B cell (primary cell): ENCODE results near the gene GSX2. TPM values are rescaled to one million over a fixed set of nuclear protein-coding genes. Genes with fewer than 3 reads are reported as not detected.

Source experiments
- ATAC-seq: fragments of 200-7000 bp; cut with Tn5 transposase; one replicate; pipeline ENCODE4 v1.10.0; 2021; ENCODE audit warnings: low read depth, mild to moderate bottlenecking, moderate number of reproducible peaks, moderate library complexity
- CTCF ChIA-PET: fragments of 350-600 bp; sonication (Branson Sonifier 250); formaldehyde crosslinking; loops from one replicate; lab custom pipeline; 2021; ENCODE audit warnings: antibody characterized with exemption, inconsistent platforms; lab: Charles Lee
- POLR2A ChIA-PET: fragments of 350-600 bp; sonication (Branson Sonifier 250); formaldehyde crosslinking; loops from one replicate; lab custom pipeline; 2021; ENCODE audit warnings: antibody characterized with exemption; lab: Charles Lee
- DNase-seq: peaks from one replicate; pipeline ENCODE4 v3.0.0; 2013
- H2AFZ ChIP-seq: 2 replicates; pipeline ENCODE4 v1.6.1; 2012; ENCODE audit warnings: mild to moderate bottlenecking, low read depth, low read length; ENCODE audit not compliant: insufficient read depth, poor library complexity, severe bottlenecking
- H3K27ac ChIP-seq, 2 donors: 1 replicate in 1 of 2; 2 replicates in 1 of 2; pipeline ENCODE4 v1.5.1; 2012 to 2013; ENCODE audit warnings: low read length in 2 of 2, mild to moderate bottlenecking in 2 of 2, moderate library complexity in 1 of 2
- H3K27me3 ChIP-seq, 4 experiments: fragments of 200-600 bp in 1 of 4; sonication (generic) in 1 of 4; replicated peaks in 1 of 4; 1 replicate in 2 of 4; 2 replicates in 2 of 4; pipeline versions ENCODE4 v1.6.1 to v1.7.0; 2013 to 2016; ENCODE audit warnings: low read length in 3 of 4, mild to moderate bottlenecking in 2 of 4, mixed read lengths in 1 of 4, moderate library complexity in 1 of 4; ENCODE audit not compliant: insufficient read depth in 4 of 4, control insufficient read depth in 3 of 4; ENCODE audit errors: control extremely low read depth in 1 of 4
- H3K36me3 ChIP-seq, 2 experiments: replicated peaks in 1 of 2; 1 replicate in 1 of 2; 2 replicates in 1 of 2; pipeline versions ENCODE4 v1.6.1 to v1.7.1; 2013; ENCODE audit warnings: low read length in 1 of 2; ENCODE audit not compliant: insufficient read depth in 2 of 2, control insufficient read depth in 1 of 2; ENCODE audit errors: control extremely low read depth in 1 of 2, extremely low read depth in 1 of 2
- H3K4me1 ChIP-seq, 2 donors: fragments of 200-600 bp in 1 of 2; sonication (generic) in 1 of 2; 1 replicate in 1 of 2; 2 replicates in 1 of 2; pipeline versions ENCODE4 v1.5.1 to v1.6.1; 2013 to 2017; ENCODE audit warnings: low read length in 2 of 2; ENCODE audit not compliant: control insufficient read depth in 2 of 2, insufficient read depth in 2 of 2
- H3K4me2 ChIP-seq: replicated peaks from 2 replicates; pipeline ENCODE3; 2012; ENCODE audit warnings: mild to moderate bottlenecking, low read depth, low read length; ENCODE audit not compliant: poor library complexity, severe bottlenecking
- H3K4me3 ChIP-seq, 5 experiments: fragments of 200-600 bp in 1 of 5; sonication (generic) in 1 of 5; 1 replicate in 3 of 5; 2 replicates in 2 of 5; pipeline versions ENCODE4 v1.5.1 to v1.7.0; 2011 to 2016; ENCODE audit warnings: low read length in 4 of 5, mild to moderate bottlenecking in 4 of 5, low read depth in 2 of 5, control low read depth in 1 of 5, moderate library complexity in 1 of 5; ENCODE audit not compliant: insufficient read depth in 1 of 5; ENCODE audit errors: control extremely low read depth in 1 of 5, extremely low read depth in 1 of 5
- H3K79me2 ChIP-seq: fragments of 200-600 bp; sonication (generic); one replicate; pipeline ENCODE4 v1.6.0; 2016; ENCODE audit warnings: low read length; ENCODE audit not compliant: control insufficient read depth, insufficient read depth
- H3K9ac ChIP-seq: fragments of 200-600 bp; sonication (generic); 2 replicates; pipeline ENCODE4 v1.6.1; 2017; ENCODE audit warnings: mild to moderate bottlenecking, low read length, moderate library complexity
- H3K9me3 ChIP-seq, 3 donors: one replicate each; pipeline versions ENCODE4 v1.6.1 to v1.7.1; 2013; ENCODE audit warnings: low read length in 2 of 3; ENCODE audit not compliant: control insufficient read depth in 2 of 3, insufficient read depth in 1 of 3; ENCODE audit errors: control extremely low read depth in 1 of 3
- H4K20me1 ChIP-seq: 2 replicates; pipeline ENCODE4 v1.6.0; 2012; ENCODE audit warnings: mild to moderate bottlenecking, low read length; ENCODE audit not compliant: insufficient read depth, control insufficient read depth, poor library complexity, severe bottlenecking
- H3K27ac Mint-ChIP-seq: one replicate; pipeline ENCODE4 v1.8.0; 2021; ENCODE audit warnings: mixed read lengths
- H3K27me3 Mint-ChIP-seq: one replicate; pipeline ENCODE4 v1.8.0; 2021; ENCODE audit warnings: mixed read lengths
- H3K4me1 Mint-ChIP-seq: one replicate; pipeline ENCODE4 v1.8.0; 2021; ENCODE audit warnings: mixed read lengths
- H3K4me3 Mint-ChIP-seq: one replicate; pipeline ENCODE4 v1.8.0; 2021; ENCODE audit warnings: mixed read lengths
- H3K9me3 Mint-ChIP-seq: one replicate; pipeline ENCODE4 v1.8.0; 2022; ENCODE audit warnings: mixed read lengths; ENCODE audit not compliant: insufficient read depth
- EZH2 ChIP-seq: IDR thresholded peaks from 2 replicates; pipeline ENCODE4 v1.6.1; 2012; ENCODE audit warnings: borderline replicate concordance, low read depth, mild to moderate bottlenecking, moderate library complexity, low read length; ENCODE audit not compliant: insufficient read depth, poor library complexity, severe bottlenecking
- WGBS: methylation state at CpG from one replicate; pipeline ENCODE4 v1.1.5; 2013; ENCODE audit warnings: missing lambda C conversion rate; ENCODE audit not compliant: insufficient coverage; 5-methylcytosine and 5-hydroxymethylcytosine counted together
- intact Hi-C: fragments of 100-400 bp; cut with micrococcal nuclease; formaldehyde crosslinking; loops from one replicate; pipeline ENCODE4 v1.10.0; 2022
- polyA plus RNA-seq: library from polyadenylated mRNA; depleted of rRNA; stranded (reverse); fragments of >200 nt; gene quantifications from 2 replicates; pipeline ENCODE4 v1.2.3, GENCODE V29; 2012
- total RNA-seq, 2 donors: library from RNA; stranded (reverse); fragments of 120-200 nt in 1 of 2; gene quantifications; 1 replicate in 1 of 2; 2 replicates in 1 of 2; pipeline versions ENCODE4 v1.2.3 to v1.2.4, GENCODE V29; 2013 to 2022
- TF ChIP-seq, protein P1 (sequence below): fragments of 200-600 bp; IDR thresholded peaks from one replicate; pipeline ENCODE4 v1.8.0; 2022; ENCODE audit warnings: antibody characterized with exemption, mild to moderate bottlenecking

GSX2 gene
- total and polyA plus RNA-seq, 2 donors (not counting 1 experiment from before 2014, with no cell fraction given): 0.34 to 0.47 TPM

- Histone ChIP-seq H3K27ac (no peak overlapping the region), H4K20me1 (peaks cover 82% of the 10 kb centered on the region)
These were observed 39.8 kb upstream of the GSX2 start for GRCh38 chr4:54060116-54060515.

DNA sequence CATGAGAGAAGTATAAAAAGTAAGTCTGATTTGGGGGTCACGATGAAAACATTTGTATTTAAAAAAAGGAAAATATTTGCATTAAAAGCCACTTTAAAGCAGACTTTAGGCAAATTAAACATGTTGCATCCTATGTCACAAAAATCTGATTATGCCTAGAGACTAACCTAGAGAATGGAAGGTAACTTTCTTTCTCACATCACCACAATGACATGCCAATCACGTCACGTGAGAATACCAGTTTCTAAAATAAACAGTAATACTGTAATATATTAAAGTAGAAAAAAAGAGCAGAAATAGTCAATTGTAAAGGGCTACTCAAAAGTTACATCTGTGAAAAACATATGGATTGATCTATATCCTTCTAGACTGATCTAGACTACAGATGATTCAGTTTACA lies 38.9 kb upstream of the GSX2 start:
- intact Hi-C loops: loop anchor here (5.0 kb wide), 1 partner anchor 1336 kb away; the partner anchor contains the start of gene TMEM165
- Histone ChIP-seq H3K4me2 (peak overlapping the region; percentile 39), H3K9me3 (no peaks in the 10 kb centered on the region), H4K20me1 (peaks cover 75% of the 10 kb centered on the region), H3K79me2 (peaks cover 82% of the 10 kb centered on the region), H3K4me1 (peaks cover 40 to 57% of the 10 kb centered on the region in 2 donors), H3K27me3 (no peaks in the 10 kb centered on the region), H3K36me3 (no peaks in the 10 kb centered on the region), H3K9ac (no peak overlapping the region), H3K27ac (no peak overlapping the region), H2AFZ (no peak overlapping the region), H3K4me3 (no peak overlapping the region)
- Mint-ChIP-seq H3K4me3 (no peak overlapping the region), H3K4me1 (peaks cover 63% of the 10 kb centered on the region), H3K27ac (no peak overlapping the region), H3K9me3 (no peaks in the 10 kb centered on the region), H3K27me3 (no peaks in the 10 kb centered on the region)
- ChIA-PET POLR2A (no interaction called here), CTCF (no interaction called here)
- no peak for DNase-seq
- WGBS: no CpG with 5 or more reads among the region's 3 CpGs
- ATAC-seq: no peak
- no peak for TF ChIP-seq EZH2
- TF ChIP-seq, protein P1, sequence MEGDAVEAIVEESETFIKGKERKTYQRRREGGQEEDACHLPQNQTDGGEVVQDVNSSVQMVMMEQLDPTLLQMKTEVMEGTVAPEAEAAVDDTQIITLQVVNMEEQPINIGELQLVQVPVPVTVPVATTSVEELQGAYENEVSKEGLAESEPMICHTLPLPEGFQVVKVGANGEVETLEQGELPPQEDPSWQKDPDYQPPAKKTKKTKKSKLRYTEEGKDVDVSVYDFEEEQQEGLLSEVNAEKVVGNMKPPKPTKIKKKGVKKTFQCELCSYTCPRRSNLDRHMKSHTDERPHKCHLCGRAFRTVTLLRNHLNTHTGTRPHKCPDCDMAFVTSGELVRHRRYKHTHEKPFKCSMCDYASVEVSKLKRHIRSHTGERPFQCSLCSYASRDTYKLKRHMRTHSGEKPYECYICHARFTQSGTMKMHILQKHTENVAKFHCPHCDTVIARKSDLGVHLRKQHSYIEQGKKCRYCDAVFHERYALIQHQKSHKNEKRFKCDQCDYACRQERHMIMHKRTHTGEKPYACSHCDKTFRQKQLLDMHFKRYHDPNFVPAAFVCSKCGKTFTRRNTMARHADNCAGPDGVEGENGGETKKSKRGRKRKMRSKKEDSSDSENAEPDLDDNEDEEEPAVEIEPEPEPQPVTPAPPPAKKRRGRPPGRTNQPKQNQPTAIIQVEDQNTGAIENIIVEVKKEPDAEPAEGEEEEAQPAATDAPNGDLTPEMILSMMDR: no peak

More at GRCh38 chr4:54060116-54060515, 39.8 kb upstream of the GSX2 start:
- Histone ChIP-seq H3K27me3 (no peaks in the 10 kb centered on the region), H3K9me3 (no peaks in the 10 kb centered on the region), H2AFZ (no peak overlapping the region), H3K79me2 (peaks cover 92% of the 10 kb centered on the region), H3K4me3 (no peak overlapping the region), H3K36me3 (no peaks in the 10 kb centered on the region), H3K4me2 (no peak overlapping the region), H3K4me1 (peaks cover 39 to 53% of the 10 kb centered on the region in 2 donors), H3K9ac (no peak overlapping the region)
- DNase-seq (no peak), ATAC-seq (no peak)
- H3K9me3 Mint-ChIP-seq: no peaks in the 10 kb centered on the region
- CTCF ChIA-PET: no interaction called here
- POLR2A ChIA-PET: no interaction called here
- no CpG with 5 or more reads among the region's 2 CpGs for WGBS
- H3K27me3 Mint-ChIP-seq: no peaks in the 10 kb centered on the region
- intact Hi-C loops: loop anchor here (5.0 kb wide), 1 partner anchor 1337 kb away; the partner anchor contains the start of gene TMEM165
- peaks cover 64% of the 10 kb centered on the region for H3K4me1 Mint-ChIP-seq
- H3K4me3 Mint-ChIP-seq: peak overlapping the region; percentile 0
- TF ChIP-seq, protein P1: no peak
- no peak for TF ChIP-seq EZH2
- no peak overlapping the region for H3K27ac Mint-ChIP-seq
